NCI-H128 (cell line): ENCODE data around the gene ARCN1.
A peak's percentile ranks its signal among the peaks of the same experiment; 100 is the strongest.

Source experiments
- DNase-seq: peaks from one replicate; lab custom pipeline; 2025; ENCODE audit not compliant: unreplicated experiment; lab: John Stamatoyannopoulos, UW

Gene ARCN1

DNA sequence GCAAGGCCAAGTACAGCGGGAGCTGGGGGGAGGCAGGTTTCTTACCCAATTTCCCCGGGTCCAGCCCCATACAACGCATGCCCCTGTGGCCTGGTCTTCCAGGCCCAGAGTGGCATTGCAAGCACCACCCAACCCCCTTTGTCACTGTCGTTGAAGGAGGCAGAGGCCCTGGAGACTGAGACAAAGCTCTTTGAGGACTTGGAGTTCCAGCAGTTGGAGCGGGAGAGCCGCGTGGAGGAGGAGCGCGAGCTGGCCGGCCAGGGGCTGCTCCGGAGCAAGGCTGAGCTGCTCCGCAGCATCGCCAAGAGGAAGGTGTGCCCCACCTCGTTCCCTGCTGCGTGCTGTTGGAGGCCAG lies 63.0 kb downstream of the ARCN1 start:
- DNase-seq, result no peak

GRCh38 chr11:118635642-118636041 lies 63.4 kb downstream of the ARCN1 start:
- no peak for DNase-seq

GRCh38 chr11:118636569-118637290 lies 64.5 kb downstream of the ARCN1 start:
- no peak for DNase-seq

- DNase-seq, result no peak
Observed at GRCh38 chr11:118638726-118639125, 66.5 kb downstream of the ARCN1 start.

- no peak for DNase-seq
Observed at GRCh38 chr11:118639899-118640298, 67.7 kb downstream of the ARCN1 start.

- DNase-seq, result no peak
Observed at GRCh38 chr11:118640332-118641154, 68.3 kb downstream of the ARCN1 start.

DNA sequence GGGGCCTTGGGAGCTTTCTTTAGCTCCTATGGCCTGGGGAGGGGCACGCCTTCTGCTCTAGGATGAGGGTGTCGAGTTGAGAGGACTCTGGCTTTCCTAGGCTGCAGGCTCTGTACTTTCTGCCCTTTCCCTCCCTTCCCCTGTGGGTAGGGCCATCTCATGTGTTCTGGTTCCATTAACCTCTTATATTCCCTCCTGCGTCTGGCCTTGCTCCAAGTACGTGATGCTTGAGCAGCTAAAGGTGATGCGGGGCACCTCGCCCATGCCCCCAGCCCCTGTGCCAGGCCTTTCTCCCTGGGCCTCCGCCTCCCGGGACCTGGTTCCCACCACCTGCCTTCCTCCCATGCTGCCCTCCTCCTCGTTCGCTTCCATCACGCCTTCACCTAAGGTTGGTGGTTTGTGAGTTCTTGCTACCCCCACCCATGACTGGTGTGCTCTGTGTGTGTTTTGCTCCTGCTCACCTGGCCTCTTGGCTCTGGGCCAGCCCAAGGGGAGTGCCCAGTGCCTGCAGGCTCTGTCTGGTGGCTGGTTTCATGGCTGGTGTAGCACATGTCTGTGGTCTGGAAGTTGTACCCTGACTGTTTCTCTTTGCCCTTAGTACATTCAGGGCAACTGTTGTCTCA lies 69.3 kb downstream of the ARCN1 start:
- peak; percentile 47 for DNase-seq

GRCh38 chr11:118643142-118643994 lies 71.2 kb downstream of the ARCN1 start:
- DNase-seq, result no peak

- no peak for DNase-seq
Observed at GRCh38 chr11:118643995-118644345, 71.8 kb downstream of the ARCN1 start.

GRCh38 chr11:118644496-118644895 lies 72.3 kb downstream of the ARCN1 start:
- DNase-seq, result no peak

GRCh38 chr11:118645066-118645715 lies 73.0 kb downstream of the ARCN1 start:
- no peak for DNase-seq

GRCh38 chr11:118646393-118646792 lies 74.2 kb downstream of the ARCN1 start:
- no peak for DNase-seq

DNA sequence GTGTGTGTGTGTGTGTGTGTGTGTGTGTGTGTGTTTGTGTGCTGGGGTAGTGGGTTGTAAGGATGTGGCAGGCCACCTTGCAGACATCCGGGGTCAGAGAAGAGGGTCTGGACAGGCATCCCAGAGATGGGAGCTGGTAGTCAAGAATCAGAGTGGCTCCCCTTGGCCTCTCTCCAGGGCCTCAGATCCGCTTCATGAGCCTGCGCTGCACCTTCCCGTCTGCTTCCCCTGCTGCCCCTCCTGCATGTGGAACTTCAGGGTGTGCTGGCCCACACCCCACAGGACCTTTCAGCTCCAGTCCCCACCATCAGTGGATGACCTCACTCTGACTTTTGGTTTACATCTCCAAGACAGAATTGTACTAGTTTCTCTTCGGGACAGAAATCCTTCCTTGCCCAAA lies 76.1 kb downstream of the ARCN1 start:
- no peak for DNase-seq

GRCh38 chr11:118649941-118650340 lies 77.7 kb downstream of the ARCN1 start:
- no peak for DNase-seq

DNA sequence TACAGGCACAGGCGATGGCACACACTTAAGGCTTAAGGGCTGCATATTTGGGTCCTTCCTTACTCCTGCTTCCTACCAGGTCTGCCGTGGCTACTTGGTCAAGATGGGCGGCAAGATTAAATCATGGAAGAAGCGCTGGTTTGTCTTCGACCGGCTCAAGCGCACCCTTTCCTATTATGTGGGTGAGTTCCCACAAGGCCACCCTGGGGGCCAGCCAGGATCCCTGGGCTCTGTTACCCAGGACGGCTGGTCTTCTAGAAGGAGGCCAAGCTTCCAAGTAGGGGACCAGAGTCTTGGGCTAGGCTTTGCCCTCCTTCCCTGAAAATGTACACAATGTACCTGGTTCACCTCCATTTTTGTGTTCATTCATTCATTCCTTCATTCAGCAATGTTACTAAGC lies 78.2 kb downstream of the ARCN1 start:
- no peak for DNase-seq

DNA sequence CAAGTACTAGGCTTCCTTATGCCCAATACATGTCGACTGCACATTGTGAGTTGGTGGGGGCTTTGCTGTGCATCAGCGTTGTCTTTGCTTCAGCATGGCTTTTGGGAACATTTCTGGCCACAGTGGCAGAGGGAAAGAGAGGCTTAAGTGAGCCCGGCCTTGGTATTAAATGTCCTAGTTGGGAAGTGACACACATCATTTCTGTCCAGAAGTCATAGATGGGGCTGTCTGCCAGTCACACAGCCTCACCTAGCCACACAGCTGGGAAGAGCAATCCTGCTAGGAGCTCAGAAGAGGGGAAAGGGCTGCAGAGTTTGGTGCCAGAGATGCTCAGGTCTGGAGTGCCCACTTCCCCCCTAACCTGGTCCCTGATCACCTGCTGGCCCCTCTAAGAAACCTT lies 79.6 kb downstream of the ARCN1 start:
- no peak for DNase-seq
